ENCODE measurements around the gene PGM2.

PGM2 gene

DNA sequence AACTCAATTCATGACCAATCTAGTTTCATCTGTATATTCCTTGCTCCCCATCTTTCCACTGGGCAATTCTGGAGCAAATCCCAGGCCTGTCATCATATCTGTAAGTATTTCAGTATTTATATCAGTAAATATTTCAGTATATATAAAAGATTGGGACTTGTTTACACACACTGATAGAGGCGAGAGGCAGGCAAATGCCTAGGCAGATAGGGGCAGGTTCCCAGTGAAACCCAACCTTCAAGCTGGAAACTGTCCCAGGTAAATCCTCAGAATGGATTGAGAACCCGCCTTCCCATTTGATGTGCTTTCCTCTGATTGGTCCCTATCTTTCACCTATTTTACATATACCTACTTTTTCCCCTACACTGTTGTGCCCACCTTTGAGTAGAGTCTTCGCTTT, 40.6 kb downstream of the PGM2 start:
- Histone ChIP-seq H3K9me2 (ENCODE audit: low read depth, low read length) (no peaks in the 10 kb centered on the region), H3K4me3 (ENCODE audit: low read depth, low read length, poor library complexity, severe bottlenecking) (no peak overlapping the region), H3K9me3 (ENCODE audit: low read length) (no peaks in the 10 kb centered on the region), H3K36me3 (ENCODE audit: insufficient read depth, low read length) (peaks cover 44% of the 10 kb centered on the region), H2AFZ (ENCODE audit: low read length) (no peak overlapping the region), H3K9ac (ENCODE audit: low read length) (no peak overlapping the region), H3K4me2 (ENCODE audit: low read length) (no peak overlapping the region), H3F3A (ENCODE audit: insufficient read depth, low read length) (no peaks in the 10 kb centered on the region), H4K20me1 (ENCODE audit: insufficient read depth, low read length) (no peaks in the 10 kb centered on the region), H3K79me2 (ENCODE audit: insufficient read depth, low read length) (no peaks in the 10 kb centered on the region), H3K4me1 (ENCODE audit: insufficient read depth, low read length, severe bottlenecking) (no peaks in the 10 kb centered on the region), H3K27ac (ENCODE audit: low read depth, low read length, poor library complexity, severe bottlenecking) (no peak overlapping the region), H3K27me3 (ENCODE audit: insufficient read depth, low read length) (no peaks in the 10 kb centered on the region)
- no peak for TF ChIP-seq EZH2 (IDR thresholded peaks at IDR 0.05; ENCODE audit: borderline replicate concordance, low read length)
- TF ChIP-seq, protein P1, sequence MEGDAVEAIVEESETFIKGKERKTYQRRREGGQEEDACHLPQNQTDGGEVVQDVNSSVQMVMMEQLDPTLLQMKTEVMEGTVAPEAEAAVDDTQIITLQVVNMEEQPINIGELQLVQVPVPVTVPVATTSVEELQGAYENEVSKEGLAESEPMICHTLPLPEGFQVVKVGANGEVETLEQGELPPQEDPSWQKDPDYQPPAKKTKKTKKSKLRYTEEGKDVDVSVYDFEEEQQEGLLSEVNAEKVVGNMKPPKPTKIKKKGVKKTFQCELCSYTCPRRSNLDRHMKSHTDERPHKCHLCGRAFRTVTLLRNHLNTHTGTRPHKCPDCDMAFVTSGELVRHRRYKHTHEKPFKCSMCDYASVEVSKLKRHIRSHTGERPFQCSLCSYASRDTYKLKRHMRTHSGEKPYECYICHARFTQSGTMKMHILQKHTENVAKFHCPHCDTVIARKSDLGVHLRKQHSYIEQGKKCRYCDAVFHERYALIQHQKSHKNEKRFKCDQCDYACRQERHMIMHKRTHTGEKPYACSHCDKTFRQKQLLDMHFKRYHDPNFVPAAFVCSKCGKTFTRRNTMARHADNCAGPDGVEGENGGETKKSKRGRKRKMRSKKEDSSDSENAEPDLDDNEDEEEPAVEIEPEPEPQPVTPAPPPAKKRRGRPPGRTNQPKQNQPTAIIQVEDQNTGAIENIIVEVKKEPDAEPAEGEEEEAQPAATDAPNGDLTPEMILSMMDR (IDR thresholded peaks at IDR 0.05; ENCODE audit: low read length), result no peak

DNA sequence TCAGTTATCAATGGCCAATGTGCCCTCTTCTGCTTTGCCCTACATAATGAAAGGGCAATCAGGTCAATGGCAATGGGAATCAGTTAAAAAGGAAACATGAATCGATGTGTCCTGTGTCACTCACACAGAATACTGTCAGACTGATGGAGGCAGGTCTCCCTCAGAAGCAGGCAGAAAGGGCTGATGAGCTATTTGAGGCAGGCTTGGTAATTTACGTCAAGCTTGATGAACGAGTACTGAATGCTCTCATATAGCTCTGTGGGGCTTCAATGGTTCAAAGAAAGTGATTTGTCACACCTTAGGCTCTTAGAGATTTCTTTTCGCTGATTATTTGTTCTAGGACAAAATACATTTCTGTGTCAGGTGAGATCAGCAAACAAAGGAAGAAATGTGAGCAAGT, 41.8 kb downstream of the PGM2 start:
- no peak overlapping the region for H3K9ac ChIP-seq (ENCODE audit: low read length)
- no peaks in the 10 kb centered on the region for H3K27me3 ChIP-seq (ENCODE audit: insufficient read depth, low read length)
- no peak overlapping the region for H3K27ac ChIP-seq (ENCODE audit: low read depth, low read length, poor library complexity, severe bottlenecking)
- no peaks in the 10 kb centered on the region for H3K79me2 ChIP-seq (ENCODE audit: insufficient read depth, low read length)
- no peaks in the 10 kb centered on the region for H3K9me3 ChIP-seq (ENCODE audit: low read length)
- no peaks in the 10 kb centered on the region for H4K20me1 ChIP-seq (ENCODE audit: insufficient read depth, low read length)
- H2AFZ ChIP-seq (ENCODE audit: low read length), result no peak overlapping the region
- no peak overlapping the region for H3K4me2 ChIP-seq (ENCODE audit: low read length)
- H3K4me1 ChIP-seq (ENCODE audit: insufficient read depth, low read length, severe bottlenecking), result no peaks in the 10 kb centered on the region
- no peak for TF ChIP-seq EZH2 (IDR thresholded peaks at IDR 0.05; ENCODE audit: borderline replicate concordance, low read length)
- TF ChIP-seq, protein P1 (IDR thresholded peaks at IDR 0.05; ENCODE audit: low read length), result no peak
- H3F3A ChIP-seq (ENCODE audit: insufficient read depth, low read length), result no peaks in the 10 kb centered on the region
- H3K4me3 ChIP-seq (ENCODE audit: low read depth, low read length, poor library complexity, severe bottlenecking), result no peak overlapping the region
- no peaks in the 10 kb centered on the region for H3K9me2 ChIP-seq (ENCODE audit: low read depth, low read length)
- H3K36me3 ChIP-seq (ENCODE audit: insufficient read depth, low read length), result peaks cover 38% of the 10 kb centered on the region

DNA sequence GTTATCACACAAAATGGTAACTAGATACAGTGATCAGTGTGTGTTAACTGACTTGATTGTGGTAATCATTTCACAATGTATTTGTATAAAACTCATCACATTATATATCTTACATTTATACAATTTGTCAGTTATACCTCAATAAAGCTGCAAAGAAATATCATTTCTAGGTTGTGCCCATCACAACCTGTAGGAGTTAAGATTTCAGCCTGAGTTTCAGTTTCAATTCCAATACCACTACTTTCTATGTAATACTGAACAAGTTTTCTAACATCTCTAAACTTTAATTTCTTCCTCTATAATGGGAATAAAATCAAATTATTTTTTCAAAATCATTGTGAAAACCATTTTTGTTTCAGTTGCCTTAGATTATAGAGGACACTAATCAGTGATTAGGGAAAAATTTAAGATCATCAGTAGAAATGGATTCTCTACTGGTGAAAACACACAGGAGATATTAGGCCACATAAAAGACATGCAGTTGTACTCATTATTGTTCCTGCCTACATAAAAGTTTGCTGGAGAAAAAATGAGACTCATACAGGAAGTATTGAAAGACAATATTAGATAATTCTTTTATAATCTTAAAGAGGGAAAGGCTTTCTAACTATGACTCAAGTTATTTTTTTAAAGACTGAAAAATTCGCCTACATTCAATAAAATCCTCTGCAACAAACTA, 46.0 kb downstream of the PGM2 start:
- H3F3A ChIP-seq (ENCODE audit: insufficient read depth, low read length), result no peaks in the 10 kb centered on the region
- H4K20me1 ChIP-seq (ENCODE audit: insufficient read depth, low read length), result no peaks in the 10 kb centered on the region
- no peaks in the 10 kb centered on the region for H3K79me2 ChIP-seq (ENCODE audit: insufficient read depth, low read length)
- no peak overlapping the region for H3K4me2 ChIP-seq (ENCODE audit: low read length)
- no peak overlapping the region for H3K9ac ChIP-seq (ENCODE audit: low read length)
- H3K27me3 ChIP-seq (ENCODE audit: insufficient read depth, low read length), result no peaks in the 10 kb centered on the region
- no peak overlapping the region for H3K27ac ChIP-seq (ENCODE audit: low read depth, low read length, poor library complexity, severe bottlenecking)
- H3K9me2 ChIP-seq (ENCODE audit: low read depth, low read length), result no peaks in the 10 kb centered on the region
- H3K4me3 ChIP-seq (ENCODE audit: low read depth, low read length, poor library complexity, severe bottlenecking), result no peak overlapping the region
- no peaks in the 10 kb centered on the region for H3K9me3 ChIP-seq (ENCODE audit: low read length)
- TF ChIP-seq EZH2 (IDR thresholded peaks at IDR 0.05; ENCODE audit: borderline replicate concordance, low read length), result no peak
- TF ChIP-seq, protein P1 (IDR thresholded peaks at IDR 0.05; ENCODE audit: low read length), result no peak
- no peak overlapping the region for H2AFZ ChIP-seq (ENCODE audit: low read length)
- no peaks in the 10 kb centered on the region for H3K4me1 ChIP-seq (ENCODE audit: insufficient read depth, low read length, severe bottlenecking)
- peaks cover 6% of the 10 kb centered on the region for H3K36me3 ChIP-seq (ENCODE audit: insufficient read depth, low read length)

Measured in OCI-LY1 (cell line).